Measurements from ENCODE around the gene QRICH1.

DNA sequence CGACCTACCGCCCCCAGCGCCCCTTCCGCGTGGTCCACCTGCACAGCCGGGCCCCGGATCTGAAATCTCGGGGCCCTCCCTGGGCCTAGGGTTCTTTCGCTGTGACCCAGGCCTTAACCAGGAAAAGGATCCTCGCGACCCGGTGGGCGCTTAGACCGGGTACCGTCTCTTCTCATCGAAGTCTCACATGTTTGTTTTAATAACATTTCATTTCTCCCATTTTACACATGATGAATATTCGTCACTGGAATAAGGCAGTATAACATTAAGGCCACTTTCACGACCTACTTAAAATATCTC is 75.2 kb downstream of the QRICH1 start:
- TF ChIP-seq, protein P1, sequence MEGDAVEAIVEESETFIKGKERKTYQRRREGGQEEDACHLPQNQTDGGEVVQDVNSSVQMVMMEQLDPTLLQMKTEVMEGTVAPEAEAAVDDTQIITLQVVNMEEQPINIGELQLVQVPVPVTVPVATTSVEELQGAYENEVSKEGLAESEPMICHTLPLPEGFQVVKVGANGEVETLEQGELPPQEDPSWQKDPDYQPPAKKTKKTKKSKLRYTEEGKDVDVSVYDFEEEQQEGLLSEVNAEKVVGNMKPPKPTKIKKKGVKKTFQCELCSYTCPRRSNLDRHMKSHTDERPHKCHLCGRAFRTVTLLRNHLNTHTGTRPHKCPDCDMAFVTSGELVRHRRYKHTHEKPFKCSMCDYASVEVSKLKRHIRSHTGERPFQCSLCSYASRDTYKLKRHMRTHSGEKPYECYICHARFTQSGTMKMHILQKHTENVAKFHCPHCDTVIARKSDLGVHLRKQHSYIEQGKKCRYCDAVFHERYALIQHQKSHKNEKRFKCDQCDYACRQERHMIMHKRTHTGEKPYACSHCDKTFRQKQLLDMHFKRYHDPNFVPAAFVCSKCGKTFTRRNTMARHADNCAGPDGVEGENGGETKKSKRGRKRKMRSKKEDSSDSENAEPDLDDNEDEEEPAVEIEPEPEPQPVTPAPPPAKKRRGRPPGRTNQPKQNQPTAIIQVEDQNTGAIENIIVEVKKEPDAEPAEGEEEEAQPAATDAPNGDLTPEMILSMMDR (IDR thresholded peaks at IDR 0.05): no peak
- TF ChIP-seq POLR2A (IDR thresholded peaks at IDR 0.05): no peak
